IMR-90 (cell line): ENCODE measurements around the gene AP5B1. TPM values are rescaled to one million over a fixed set of nuclear protein-coding genes. Genes with fewer than 3 reads are reported as not detected.

Source experiments
- ATAC-seq: fragments of 200-7000 bp; cut with Tn5 transposase; 2 replicates; pipeline ENCODE4 v1.9.1; 2020; ENCODE audit warnings: low read depth, mild to moderate bottlenecking, moderate library complexity
- Bru-seq: library from RNA; stranded (reverse); fragments of 400-500 nt; gene quantifications from one replicate; lab custom pipeline; 2021; lab: Mats Ljungman, UMichigan
- BruChase-seq, 2 experiments: library from RNA; stranded (reverse); fragments of 400-500 nt; gene quantifications; one replicate each; lab custom pipeline; 2021; lab: Mats Ljungman, UMichigan
- BruUV-seq: library from RNA; stranded (reverse); fragments of 400-500 nt; replicated peaks from 2 replicates; lab custom pipeline; 2021; lab: Mats Ljungman, UMichigan
- CTCF ChIA-PET: fragments of 300-600 bp; formaldehyde crosslinking; extraction: SDS; loops from one replicate; lab custom pipeline; 2021; ENCODE audit warnings: antibody characterized with exemption; lab: Yijun Ruan, JAX
- POLR2A ChIA-PET: fragments of 300-600 bp; sonication (Branson Sonifier 250); formaldehyde crosslinking; loops from one replicate; lab custom pipeline; 2022; ENCODE audit warnings: antibody characterized with exemption; ENCODE audit not compliant: unreplicated experiment; lab: Charles Lee
- DNase-seq: peaks from one replicate; pipeline ENCODE4 v3.0.0; 2013
- H2AFZ ChIP-seq: replicated peaks from 2 replicates; pipeline ENCODE3; 2013; ENCODE audit warnings: low read length, mild to moderate bottlenecking; ENCODE audit not compliant: poor library complexity
- H2AK5ac ChIP-seq: 2 replicates; pipeline ENCODE4 v1.6.1; 2013; ENCODE audit warnings: low read depth, low read length, inconsistent platforms
- H2AK9ac ChIP-seq: replicated peaks from 2 replicates; pipeline ENCODE3; 2013; ENCODE audit warnings: mild to moderate bottlenecking, low read depth, low read length, moderate library complexity; ENCODE audit not compliant: poor library complexity
- H2BK120ac ChIP-seq: 2 replicates; pipeline ENCODE4 v1.6.1; 2013; ENCODE audit warnings: low read depth, low read length, inconsistent platforms
- H2BK15ac ChIP-seq: 3 replicates; pipeline ENCODE4 v1.6.1; 2013; ENCODE audit warnings: low read depth, low read length, inconsistent platforms
- H2BK20ac ChIP-seq: 2 replicates; pipeline ENCODE4 v1.6.1; 2013; ENCODE audit warnings: low read depth, mild to moderate bottlenecking, inconsistent platforms, low read length, moderate library complexity
- H2BK5ac ChIP-seq: 2 replicates; pipeline ENCODE4 v1.6.1; 2013; ENCODE audit warnings: mild to moderate bottlenecking, low read depth, low read length, inconsistent platforms; ENCODE audit not compliant: poor library complexity, severe bottlenecking
- H3K14ac ChIP-seq: replicated peaks from 2 replicates; pipeline ENCODE4 v1.6.1; 2013; ENCODE audit warnings: low read depth, low read length, inconsistent platforms
- H3K18ac ChIP-seq: 2 replicates; pipeline ENCODE4 v1.6.1; 2013; ENCODE audit warnings: low read depth, low read length, control low read depth
- H3K23ac ChIP-seq: 2 replicates; pipeline ENCODE4 v1.6.1; 2013; ENCODE audit warnings: low read depth, low read length, inconsistent platforms
- H3K27ac ChIP-seq: 2 replicates; pipeline ENCODE4 v1.5.1; 2013; ENCODE audit warnings: mild to moderate bottlenecking, control low read depth, low read length; ENCODE audit not compliant: insufficient read depth
- H3K27me3 ChIP-seq: 2 replicates; pipeline ENCODE4 v1.6.1; 2013; ENCODE audit warnings: low read length; ENCODE audit not compliant: control insufficient read depth, insufficient read depth
- H3K36me3 ChIP-seq: 2 replicates; pipeline ENCODE4 v1.6.1; 2013; ENCODE audit warnings: low read length, mixed read lengths; ENCODE audit not compliant: control insufficient read depth, insufficient read depth
- H3K4ac ChIP-seq: 2 replicates; pipeline ENCODE4 v1.6.1; 2013; ENCODE audit warnings: low read depth, low read length, inconsistent platforms
- H3K4me1 ChIP-seq: 2 replicates; pipeline ENCODE4 v1.6.1; 2013; ENCODE audit warnings: low read length, mixed read lengths; ENCODE audit not compliant: control insufficient read depth, insufficient read depth
- H3K4me2 ChIP-seq: 2 replicates; pipeline ENCODE4 v1.6.1; 2013; ENCODE audit warnings: low read depth, mild to moderate bottlenecking, control low read depth, low read length, moderate library complexity
- H3K4me3 ChIP-seq: 2 replicates; pipeline ENCODE4 v1.5.1; 2013; ENCODE audit warnings: low read depth, mild to moderate bottlenecking, control low read depth, low read length, moderate library complexity; ENCODE audit not compliant: insufficient read depth
- H3K56ac ChIP-seq: 2 replicates; pipeline ENCODE4 v1.6.1; 2013; ENCODE audit warnings: low read length, inconsistent platforms; ENCODE audit not compliant: insufficient read depth; ENCODE audit errors: extremely low read depth
- H3K79me1 ChIP-seq, 2 experiments: 2 replicates each; pipeline ENCODE4 v1.6.1; 2013; ENCODE audit warnings: low read length in 2 of 2, inconsistent platforms in 1 of 2, low read depth in 1 of 2
- H3K9ac ChIP-seq: 2 replicates; pipeline ENCODE4 v1.6.1; 2013; ENCODE audit warnings: low read depth, low read length, control low read depth
- H3K9me1 ChIP-seq: 2 replicates; pipeline ENCODE4 v1.6.1; 2013; ENCODE audit warnings: low read length, inconsistent platforms; ENCODE audit not compliant: insufficient read depth
- H3K9me3 ChIP-seq: 2 replicates; pipeline ENCODE4 v1.6.1; 2013; ENCODE audit warnings: low read length; ENCODE audit not compliant: control insufficient read depth, insufficient read depth
- H4K20me1 ChIP-seq: 2 replicates; pipeline ENCODE4 v1.6.1; 2013; ENCODE audit warnings: low read length, inconsistent platforms; ENCODE audit not compliant: insufficient read depth
- H4K5ac ChIP-seq: 2 replicates; pipeline ENCODE4 v1.6.1; 2013; ENCODE audit warnings: mild to moderate bottlenecking, low read depth, low read length, control low read depth
- H4K8ac ChIP-seq, 2 experiments: 2 replicates each; pipeline ENCODE4 v1.6.1; 2013; ENCODE audit warnings: low read depth in 2 of 2, low read length in 2 of 2, control low read depth in 1 of 2, inconsistent platforms in 1 of 2
- H4K91ac ChIP-seq: 2 replicates; pipeline ENCODE4 v1.6.1; 2013; ENCODE audit warnings: low read depth, low read length, inconsistent platforms; ENCODE audit not compliant: insufficient read depth
- BHLHE40 ChIP-seq: fragments of 150-350 bp; IDR thresholded peaks from 2 replicates; pipeline ENCODE4 v1.6.1; 2016; ENCODE audit warnings: mild to moderate bottlenecking, low read depth, low read length
- CEBPB ChIP-seq: IDR thresholded peaks from 2 replicates; pipeline ENCODE4 v1.6.1; 2012; ENCODE audit warnings: low read depth, low read length, improper control_type of control experiment
- CHD1 ChIP-seq: IDR thresholded peaks from 2 replicates; pipeline ENCODE4 v1.6.1; 2012; ENCODE audit warnings: low read depth, low read length, improper control_type of control experiment
- CTCF ChIP-seq: conservative IDR thresholded peaks from 2 replicates; pipeline ENCODE4 v1.5.1; 2012; ENCODE audit warnings: mild to moderate bottlenecking, low read depth, low read length, improper control_type of control experiment
- FOS ChIP-seq: fragments of 150-350 bp; IDR thresholded peaks from 2 replicates; pipeline ENCODE4 v1.6.1; 2016; ENCODE audit warnings: low read depth, low read length
- MAFK ChIP-seq: IDR thresholded peaks from 2 replicates; pipeline ENCODE4 v1.6.1; 2012; ENCODE audit warnings: low read depth, low read length, improper control_type of control experiment
- MAZ ChIP-seq: IDR thresholded peaks from 2 replicates; pipeline ENCODE4 v1.6.1; 2012; ENCODE audit warnings: low read depth, mild to moderate bottlenecking, low read length, improper control_type of control experiment, moderate library complexity, borderline replicate concordance
- NFE2L2 ChIP-seq: fragments of 150-350 bp; IDR thresholded peaks from 2 replicates; pipeline ENCODE4 v1.6.1; 2016; ENCODE audit warnings: low read depth, mild to moderate bottlenecking, low read length
- POLR2A ChIP-seq: IDR thresholded peaks from 2 replicates; pipeline ENCODE4 v1.6.1; 2012; ENCODE audit warnings: mild to moderate bottlenecking, low read depth, low read length
- RAD21 ChIP-seq: IDR thresholded peaks from 2 replicates; pipeline ENCODE4 v1.6.1; 2012; ENCODE audit warnings: low read length, improper control_type of control experiment
- RCOR1 ChIP-seq: IDR thresholded peaks from 2 replicates; pipeline ENCODE4 v1.6.1; 2012; ENCODE audit warnings: mild to moderate bottlenecking, low read length, improper control_type of control experiment; ENCODE audit not compliant: insufficient replicate concordance
- RFX5 ChIP-seq: IDR thresholded peaks from 2 replicates; pipeline ENCODE4 v1.8.0; 2012; ENCODE audit warnings: low read depth, mild to moderate bottlenecking, low read length, moderate library complexity
- USF2 ChIP-seq: fragments of 150-350 bp; IDR thresholded peaks from 2 replicates; pipeline ENCODE4 v1.6.1; 2017; ENCODE audit warnings: mild to moderate bottlenecking, antibody characterized with exemption, low read length, low read depth
- WGBS, 2 experiments: methylation state at CpG; one replicate each; pipeline versions ENCODE4 v1.1.5 to v1.1.7; 2013; ENCODE audit warnings: missing lambda C conversion rate in 2 of 2; ENCODE audit not compliant: insufficient read length in 1 of 2; ENCODE audit errors: extremely low coverage in 2 of 2; 5-methylcytosine and 5-hydroxymethylcytosine counted together
- dilution Hi-C: fragments of 300-500 bp; cut with HindIII; formaldehyde crosslinking; loops from one replicate; pipeline ENCODE4 v1.14.3; 2018; ENCODE audit warnings: low sequenced_read_pairs; ENCODE audit not compliant: unreplicated experiment
- in situ Hi-C: fragments of 300-500 bp; cut with MboI; formaldehyde crosslinking; loops from 3 replicates; pipeline ENCODE4 v1.14.3; 2019; ENCODE audit warnings: low sequenced_read_pairs, inconsistent platforms, mixed read lengths
- intact Hi-C: fragments of 100-400 bp; cut with micrococcal nuclease; formaldehyde crosslinking; loops from 2 replicates; pipeline ENCODE4 v1.10.0; 2022
- long read RNA-seq: library from polyadenylated mRNA; unstranded; transcript quantifications from one replicate; pipeline ENCODE4 v2.0.0, GENCODE V29; 2021; ENCODE audit not compliant: unreplicated experiment
- polyA plus RNA-seq, 3 experiments: library from polyadenylated mRNA; depleted of rRNA; stranded (reverse); fragments of >200 nt; gene quantifications; 2 replicates each; pipeline ENCODE4 v1.2.3, GENCODE V29; 2012; ENCODE audit warnings: low replicate concordance in 1 of 3
- total RNA-seq: library from RNA; depleted of rRNA; stranded (reverse); fragments of >200 nt; gene quantifications from 2 replicates; pipeline ENCODE4 v1.2.3, GENCODE V29; 2012; rRNA removed

AP5B1 gene
- total RNA-seq (2.2 and 2.5 TPM in 2 replicates), polyA plus RNA-seq (2012; rRNA removed) (5.0 and 6.0 TPM in 2 replicates), Bru-seq, nascent RNA (percentile 60 among the genes with signal in this experiment), BruChase-seq, experiment 1, labeled RNA remaining after a 6-hour chase (percentile 73 among the genes with signal in this experiment), BruChase-seq, experiment 2, labeled RNA remaining after a 2-hour chase (percentile 85 among the genes with signal in this experiment)
- polyA plus RNA-seq (2012; cell fraction: cytosol; rRNA removed) = 3.1 and 5.0 TPM in 2 replicates
- 9.2 and 20.1 TPM in 2 replicates for polyA plus RNA-seq (2012; cell fraction: nucleus; rRNA removed; ENCODE audit: low replicate concordance)
- long read RNA-seq, full-length matches to known transcripts = 2 of 18 reads
- long read RNA-seq, partial matches to known transcripts = 0 of 18 reads
- long read RNA-seq, other reads (novel, unspliced or antisense) = 16 of 18 reads

GRCh38 chr11:65780770-65781151 is at the start of gene AP5B1:
AP5B1 (minus strand) TSS chr11:65780976; CDS start chr11:65780591, 385 bp downstream.
- ATAC-seq (peak; percentile 76), DNase-seq (peak; percentile 41)
- no peak within 1 kb of the TSS for H2BK120ac ChIP-seq
- H3K27me3 ChIP-seq = peaks cover 26% of the 10 kb centered on the region
- peak within 1 kb of the TSS; percentile 70 for H3K4ac ChIP-seq
- peak within 1 kb of the TSS; percentile 77 for H3K14ac ChIP-seq
- H2BK15ac ChIP-seq = no peak within 1 kb of the TSS
- peak within 1 kb of the TSS; percentile 19 for H3K23ac ChIP-seq
- H2AK5ac ChIP-seq = peak within 1 kb of the TSS; percentile 96
- CTCF ChIA-PET = interaction anchor here (0.7 to 1.3 kb wide), 4 partner anchors 11 to 69 kb away, joined by 3 to 10 read pairs (median 4); partner anchors contain the start of gene KAT5
- dilution Hi-C loops = no loop called here
- peaks cover 21% of the 10 kb centered on the region; the same call in 1 of the 2 replicates for H3K36me3 ChIP-seq
- H2BK20ac ChIP-seq = no peak within 1 kb of the TSS
- H3K9me1 ChIP-seq = peaks cover 7% of the 10 kb centered on the region
- POLR2A ChIA-PET = no interaction called here
- peak within 1 kb of the TSS; percentile 30 for H4K91ac ChIP-seq
- H3K27ac ChIP-seq = peak within 1 kb of the TSS; percentile 64
- in situ Hi-C loops = no loop called here
- intact Hi-C loops = loop anchor here (1.0 to 5.0 kb wide), 3 partner anchors 38 to 207 kb away; partner anchors contain the start of gene KAT5
- H2AK9ac ChIP-seq = peak within 1 kb of the TSS; percentile 21
- peak within 1 kb of the TSS; percentile 69 for H3K4me2 ChIP-seq
- WGBS, 2 experiments = 2% methylated on average over 12 of the region's 59 CpGs; no CpG with 5 or more reads in 1 of the 2 experiments
- H3K4me3 ChIP-seq = peak within 1 kb of the TSS; percentile 80
- H3K9ac ChIP-seq = peak within 1 kb of the TSS; percentile 87
- peak within 1 kb of the TSS; percentile 31; the same call in 1 of the 2 replicates for H4K5ac ChIP-seq
- no TSS peak for BruUV-seq
- H3K18ac ChIP-seq = peak within 1 kb of the TSS; percentile 10; the same call in 1 of the 2 replicates
- peak within 1 kb of the TSS; percentile 36 for H3K56ac ChIP-seq
- peak within 1 kb of the TSS; percentile 84 to 99 for H4K8ac ChIP-seq
- peaks cover 21 to 36% of the 10 kb centered on the region in 2 experiments; a peak in 3 of 4 replicates for H3K79me1 ChIP-seq
- H3K9me3 ChIP-seq = no peaks in the 10 kb centered on the region
- peak within 1 kb of the TSS; percentile 27 for H2BK5ac ChIP-seq
- peak within 1 kb of the TSS; percentile 94 for H2AFZ ChIP-seq
- peaks cover 20% of the 10 kb centered on the region for H4K20me1 ChIP-seq
- peaks cover 3% of the 10 kb centered on the region; the same call in 1 of the 2 replicates for H3K4me1 ChIP-seq
- TF ChIP-seq BHLHE40 (no peak), RFX5 (no peak), RCOR1 (no peak), CEBPB (no peak), USF2 (no peak), CTCF (peak; percentile 29), NFE2L2 (no peak), FOS (no peak), RAD21 (no peak), CHD1 (no peak), POLR2A (peak; percentile 62; the same call in 1 of the 2 replicates), MAZ (peak; percentile 45), MAFK (no peak)
